Small intestine (tissue), 7 donors: ENCODE data around the gene ZNF365. TPM values are rescaled to one million over a fixed set of nuclear protein-coding genes. Genes with fewer than 3 reads are reported as not detected.
"Not testable (repeated sequence)": the region's sequence is repeated elsewhere in the genome, so short reads cannot be mapped to it uniquely, and the experiment has no call there.

Experiments used
- DNase-seq, 2 donors: peaks; one replicate each; pipeline versions ENCODE4 v3.0.0 to v3.0.0-alpha.2; 2013
- FAIRE-seq: peaks from 2 replicates; lab custom pipeline; 2012; peaks lifted over from hg19 to GRCh38; lab: Jason Lieb, UNC
- H3K27ac ChIP-seq, 3 donors: one replicate each; pipeline ENCODE4 v1.5.1; 2013; ENCODE audit warnings: low read length in 2 of 3, mild to moderate bottlenecking in 2 of 3, control low read depth in 1 of 3, inconsistent platforms in 1 of 3, low read depth in 1 of 3, moderate library complexity in 1 of 3
- H3K27me3 ChIP-seq, 3 donors: one replicate each; pipeline ENCODE4 v1.6.1; 2013; ENCODE audit warnings: low read length in 3 of 3, inconsistent platforms in 1 of 3; ENCODE audit not compliant: control insufficient read depth in 3 of 3, insufficient read depth in 3 of 3
- H3K36me3 ChIP-seq, 3 donors: one replicate each; pipeline ENCODE4 v1.6.1; 2013; ENCODE audit warnings: low read length in 3 of 3, inconsistent platforms in 1 of 3, low read depth in 1 of 3, mild to moderate bottlenecking in 1 of 3, moderate library complexity in 1 of 3; ENCODE audit not compliant: control insufficient read depth in 3 of 3, insufficient read depth in 2 of 3
- H3K4me1 ChIP-seq, 3 donors: one replicate each; pipeline ENCODE4 v1.6.1; 2013; ENCODE audit warnings: low read length in 2 of 3, inconsistent platforms in 1 of 3, low read depth in 1 of 3, mild to moderate bottlenecking in 1 of 3, moderate library complexity in 1 of 3; ENCODE audit not compliant: control insufficient read depth in 3 of 3, insufficient read depth in 2 of 3
- H3K4me3 ChIP-seq, 3 donors: one replicate each; pipeline ENCODE4 v1.5.1; 2013; ENCODE audit warnings: low read length in 3 of 3, control low read depth in 1 of 3, inconsistent platforms in 1 of 3, low read depth in 1 of 3, mild to moderate bottlenecking in 1 of 3, moderate library complexity in 1 of 3
- H3K9me3 ChIP-seq, 2 donors: one replicate each; pipeline ENCODE4 v1.6.1; 2013; ENCODE audit warnings: low read depth in 1 of 2, low read length in 1 of 2; ENCODE audit not compliant: control insufficient read depth in 2 of 2, insufficient read depth in 1 of 2
- WGBS, 3 donors: extraction: QIAGEN DNeasy Blood & Tissue Kit; methylation state at CpG; one replicate each; pipeline ENCODE4 v1.1.7; 2013; 5-methylcytosine and 5-hydroxymethylcytosine counted together
- polyA plus RNA-seq, 4 donors: library from polyadenylated mRNA; stranded (reverse) in 3 of 4; unstranded in 1 of 4; fragments of 200-250 nt in 3 of 4; fragments of 120-200 nt in 1 of 4; gene quantifications; one replicate each; pipeline versions ENCODE4 v1.2.1 to v1.2.3, GENCODE V29; 2013
- donor health status: healthy with polysubstance abuse.
- donor health status: control.
- donor health status: control.
- donor health status: Bipolar disorder and iron deficiency.
- donor health status: healthy.

The ZNF365 gene
- polyA plus RNA-seq, 4 donors, result 0.21 TPM; not detected in 2

DNA sequence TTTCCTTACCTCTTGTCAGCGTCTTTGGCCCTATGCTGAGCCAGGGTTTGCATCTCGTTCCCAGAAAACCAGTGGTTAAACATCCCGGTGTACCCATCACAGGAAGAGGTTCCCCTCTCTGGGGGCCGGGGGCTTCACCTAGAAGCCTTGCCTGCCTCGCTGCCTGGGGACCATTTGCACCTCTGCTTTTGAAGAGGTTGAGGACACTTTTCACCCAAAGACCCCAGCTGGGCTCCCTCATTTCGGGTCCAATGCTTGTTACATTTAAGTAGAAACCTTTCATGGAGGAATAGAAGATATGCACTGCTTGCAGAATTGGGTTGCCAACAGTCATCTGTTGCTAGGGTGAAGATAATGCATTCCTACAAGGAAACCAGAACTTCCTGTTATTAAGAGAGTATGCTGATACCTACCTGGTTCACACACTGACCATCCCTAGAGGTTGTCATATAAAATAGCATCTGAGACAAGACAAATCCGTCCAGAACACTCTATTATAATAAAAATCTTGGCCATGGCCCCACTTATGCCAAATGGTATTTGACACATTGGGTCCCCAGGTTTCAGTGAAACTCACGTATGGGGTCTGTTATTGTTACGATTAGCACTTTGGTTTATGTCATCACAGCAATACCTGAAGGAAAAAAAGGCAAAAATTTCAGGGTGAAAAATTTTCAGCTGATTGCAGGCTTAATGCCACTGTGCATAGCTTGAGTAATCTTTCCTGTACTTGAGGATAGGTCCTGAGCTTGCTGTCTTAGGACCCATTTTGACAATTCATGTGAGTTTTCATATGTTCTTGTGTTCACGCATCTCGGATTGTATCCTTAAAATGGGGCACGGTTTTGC lies 917 bp downstream of the ZNF365 start:
- DNase-seq (peak in 1 of 2 donors; percentile 14), FAIRE-seq (no peak)
- Histone ChIP-seq H3K9me3 (no peaks in the 10 kb centered on the region), H3K27me3 (peaks cover 0 to 27% (median 10%) of the 10 kb centered on the region in 3 donors), H3K27ac (no peak overlapping the region), H3K4me1 (no peaks in the 10 kb centered on the region), H3K36me3 (no peaks in the 10 kb centered on the region), H3K4me3 (no peak overlapping the region)
- 63 to 64% (median 63%) methylated on average over 12 of the region's 12 CpGs for WGBS, 3 donors

DNA sequence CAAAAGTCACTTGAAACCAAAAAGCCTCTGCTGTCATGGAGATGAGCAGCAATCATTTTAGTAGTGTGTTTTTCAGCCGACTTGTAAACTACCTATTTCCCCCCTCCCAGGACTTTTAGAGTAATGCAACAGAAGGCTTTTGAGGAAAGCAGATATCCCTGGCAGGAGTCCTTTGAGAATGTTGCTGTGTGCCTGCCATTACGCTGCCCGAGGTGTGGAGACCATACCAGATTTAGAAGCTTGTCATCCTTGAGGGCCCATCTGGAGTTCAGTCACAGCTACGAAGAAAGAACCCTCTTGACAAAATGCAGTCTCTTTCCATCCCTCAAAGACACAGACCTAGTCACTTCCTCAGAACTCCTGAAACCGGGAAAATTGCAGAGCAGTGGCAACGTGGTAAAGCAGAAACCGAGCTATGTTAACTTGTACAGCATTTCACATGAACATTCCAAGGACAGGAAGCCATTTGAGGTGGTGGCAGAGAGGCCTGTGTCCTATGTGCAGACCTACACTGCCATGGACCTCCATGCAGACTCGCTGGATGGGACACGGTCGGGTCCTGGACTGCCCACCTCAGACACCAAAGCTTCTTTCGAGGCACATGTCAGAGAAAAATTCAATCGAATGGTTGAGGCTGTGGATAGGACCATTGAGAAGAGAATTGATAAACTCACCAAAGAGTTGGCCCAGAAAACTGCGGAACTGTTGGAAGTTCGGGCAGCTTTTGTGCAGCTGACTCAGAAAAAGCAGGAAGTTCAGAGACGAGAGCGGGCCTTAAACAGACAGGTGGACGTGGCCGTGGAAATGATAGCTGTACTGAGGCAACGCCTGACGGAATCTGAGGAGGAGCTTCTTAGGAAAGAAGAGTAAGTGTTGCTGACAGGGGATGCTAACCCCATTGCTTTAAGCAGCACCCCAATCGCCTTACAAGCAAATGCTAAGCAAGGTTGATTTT lies 2.2 kb downstream of the ZNF365 start:
- Histone ChIP-seq H3K36me3 (no peaks in the 10 kb centered on the region), H3K27me3 (peaks cover 0 to 27% (median 10%) of the 10 kb centered on the region in 3 donors), H3K4me1 (no peaks in the 10 kb centered on the region), H3K27ac (no peak overlapping the region), H3K9me3 (no peaks in the 10 kb centered on the region), H3K4me3 (no peak overlapping the region)
- FAIRE-seq (no peak), DNase-seq (no peak)
- 83 to 85% (median 84%) methylated on average over 21 of the region's 21 CpGs for WGBS, 3 donors

DNA sequence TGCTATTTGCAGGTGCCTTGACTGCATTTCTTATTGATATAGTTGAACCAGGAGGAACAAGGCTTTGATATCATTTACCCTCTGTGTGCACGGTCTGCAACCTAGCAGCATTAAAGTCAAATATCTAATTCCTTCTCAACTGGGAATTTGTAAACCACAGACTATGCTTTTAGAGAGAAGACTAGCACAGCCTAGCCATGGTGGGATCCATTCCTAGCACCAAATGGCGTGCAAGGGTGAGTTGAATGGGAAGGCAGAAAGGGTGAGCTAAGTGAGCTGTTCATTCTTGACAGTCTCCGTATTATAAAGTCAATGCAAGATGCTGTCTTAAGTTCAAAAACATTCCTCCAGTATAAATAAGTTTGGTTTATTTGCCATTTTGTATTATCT lies 2.9 kb downstream of the ZNF365 start:
- Histone ChIP-seq H3K27ac (no peak overlapping the region), H3K9me3 (no peaks in the 10 kb centered on the region), H3K27me3 (peaks cover 0 to 27% (median 10%) of the 10 kb centered on the region in 3 donors), H3K36me3 (no peaks in the 10 kb centered on the region), H3K4me3 (no peak overlapping the region), H3K4me1 (no peaks in the 10 kb centered on the region)
- no peak for DNase-seq
- no peak for FAIRE-seq
- 64 to 75% (median 69%) methylated on average over 3 of the region's 3 CpGs for WGBS, 3 donors

DNA sequence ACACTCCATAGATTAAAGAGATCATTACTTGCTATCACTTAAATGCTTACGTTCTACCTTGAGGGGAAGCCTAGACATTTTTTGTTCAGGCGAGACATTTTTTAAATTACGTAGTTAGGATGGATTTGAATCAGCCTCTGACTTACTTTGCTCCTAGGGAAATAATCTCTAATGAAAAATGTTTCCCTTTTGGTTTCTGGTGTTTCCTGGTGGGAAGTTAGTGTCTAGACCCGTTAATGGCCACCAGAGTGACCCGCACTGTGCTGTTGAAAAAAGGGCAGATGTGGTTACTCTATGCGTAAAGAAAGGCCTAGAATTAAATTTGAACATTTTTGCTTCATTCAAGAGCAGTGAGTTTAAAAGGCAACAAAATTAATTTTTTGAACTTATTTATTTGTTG lies 3.8 kb downstream of the ZNF365 start:
- Histone ChIP-seq H3K27me3 (peaks cover 0 to 27% (median 10%) of the 10 kb centered on the region in 3 donors), H3K9me3 (no peaks in the 10 kb centered on the region), H3K27ac (no peak overlapping the region), H3K4me1 (no peaks in the 10 kb centered on the region), H3K4me3 (no peak overlapping the region), H3K36me3 (no peaks in the 10 kb centered on the region)
- WGBS, 3 donors, result 84 to 93% (median 90%) methylated on average over 6 of the region's 6 CpGs
- no peak for FAIRE-seq
- no peak for DNase-seq

DNA sequence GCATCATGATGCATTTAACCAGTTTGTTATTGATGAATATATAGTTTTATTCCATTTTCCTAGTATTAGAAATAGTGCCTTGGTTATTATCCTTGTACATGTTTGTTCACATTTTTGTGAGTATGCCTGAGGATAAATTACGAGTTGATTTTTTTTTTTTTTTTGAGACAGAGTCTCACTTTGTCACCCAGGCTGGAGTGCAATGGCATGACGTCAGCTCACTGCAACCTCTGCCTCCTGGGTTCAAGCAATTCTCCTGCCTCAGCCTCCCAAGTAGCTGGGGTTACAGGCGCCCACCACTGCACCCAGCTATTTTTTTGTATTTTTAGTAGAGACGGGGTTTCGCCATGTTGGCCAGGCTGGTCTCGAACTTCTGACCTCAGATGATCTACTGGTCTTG lies 4.7 kb downstream of the ZNF365 start:
- not testable (repeated sequence) for FAIRE-seq, DNase-seq, H3K9me3 ChIP-seq, H3K36me3 ChIP-seq, H3K4me3 ChIP-seq, H3K27ac ChIP-seq, H3K4me1 ChIP-seq
- peaks cover 0 to 22% (median 7%) of the 10 kb centered on the region in 3 donors for H3K27me3 ChIP-seq
- 94 to 95% (median 95%) methylated on average over 6 of the region's 6 CpGs for WGBS, 3 donors

DNA sequence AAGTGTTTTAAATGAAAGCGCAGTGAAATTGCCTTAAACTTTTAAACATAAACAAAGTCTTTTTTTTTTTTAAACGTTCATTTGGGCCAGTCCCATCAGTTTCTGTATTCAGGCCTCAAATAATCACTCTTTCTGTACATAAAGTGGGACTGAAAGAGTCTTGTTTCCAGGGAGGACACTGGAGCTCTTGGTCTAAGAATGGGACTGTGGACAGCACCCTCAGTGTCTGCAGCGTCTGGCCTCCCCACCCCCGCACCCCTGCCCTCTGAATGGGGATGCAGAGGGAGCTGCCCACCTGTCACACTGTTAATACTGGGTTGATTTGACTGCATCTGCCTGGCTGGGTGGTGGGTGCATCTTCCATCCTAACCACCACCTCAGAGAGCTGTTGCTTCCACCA lies 5.2 kb downstream of the ZNF365 start:
- Histone ChIP-seq H3K9me3 (no peaks in the 10 kb centered on the region), H3K27ac (no peak overlapping the region), H3K36me3 (no peaks in the 10 kb centered on the region), H3K4me3 (no peak overlapping the region), H3K27me3 (peaks cover 0 to 18% (median 5%) of the 10 kb centered on the region in 3 donors), H3K4me1 (no peaks in the 10 kb centered on the region)
- DNase-seq (no peak), FAIRE-seq (no peak)
- 82 to 87% (median 83%) methylated on average over 4 of the region's 4 CpGs for WGBS, 3 donors

DNA sequence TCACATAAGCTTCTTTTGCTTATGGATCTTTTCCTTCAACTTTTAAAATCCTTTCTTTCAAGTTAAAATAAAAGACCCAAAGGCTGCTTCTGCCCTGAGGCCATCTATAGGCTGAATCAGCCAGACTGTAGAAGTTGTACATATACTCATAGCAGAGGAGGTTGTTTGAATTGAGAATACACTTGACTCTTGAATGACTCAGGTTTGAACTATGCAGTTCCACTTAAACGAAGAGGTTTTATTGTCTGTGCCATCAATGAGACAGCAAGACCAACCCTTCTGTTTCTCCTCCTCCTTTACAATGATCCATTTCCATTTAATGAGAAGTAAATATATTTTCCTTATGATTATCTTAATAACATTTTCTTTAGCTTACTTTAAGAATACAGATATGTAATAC lies 5.8 kb downstream of the ZNF365 start:
- H3K27me3 ChIP-seq, result peaks cover 0 to 12% (median under 1%) of the 10 kb centered on the region in 3 donors

DNA sequence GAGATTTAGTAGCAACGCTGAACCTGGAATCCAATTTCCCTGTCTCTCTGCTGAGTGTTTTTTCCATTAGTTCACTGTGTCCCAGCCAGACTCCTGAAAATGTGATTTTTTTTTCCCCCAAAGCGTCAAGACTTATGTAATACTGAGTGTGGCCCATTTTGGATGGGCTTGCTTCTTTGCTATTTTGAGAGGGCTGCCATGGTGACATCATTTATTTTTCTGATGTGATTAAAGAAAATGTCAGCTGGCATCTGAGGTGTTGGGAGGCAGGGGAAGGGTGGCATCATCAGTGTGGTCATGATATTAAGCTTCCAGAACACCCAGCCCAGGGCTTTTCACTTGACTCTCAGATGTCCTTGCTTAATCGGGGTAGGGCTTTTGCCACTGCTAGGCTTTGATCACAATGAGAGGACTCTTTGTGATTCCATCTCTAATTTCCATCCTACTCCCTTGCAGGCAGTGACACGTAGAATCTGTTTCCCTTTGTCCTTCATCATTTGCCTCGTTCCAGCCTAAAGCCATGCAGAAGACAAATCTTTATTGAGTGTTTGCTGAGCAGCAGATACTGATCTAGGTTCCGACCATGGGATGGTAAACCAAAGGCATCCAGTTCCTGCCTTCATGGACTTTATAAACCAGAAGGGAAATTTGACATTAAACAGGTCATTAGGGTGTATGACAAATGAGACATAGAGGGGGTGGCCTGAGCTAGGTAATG lies 7.4 kb downstream of the ZNF365 start:
- Histone ChIP-seq H3K36me3 (no peaks in the 10 kb centered on the region), H3K27me3 (peaks cover 0 to under 1% (median 0%) of the 10 kb centered on the region in 3 donors), H3K4me1 (no peaks in the 10 kb centered on the region), H3K4me3 (no peak overlapping the region), H3K9me3 (no peaks in the 10 kb centered on the region), H3K27ac (no peak overlapping the region)
- FAIRE-seq, result no peak
- DNase-seq, result no peak
- WGBS, 3 donors, result 75 to 87% (median 85%) methylated on average over 6 of the region's 6 CpGs

More for the DNA sequence above, 5.8 kb downstream of the ZNF365 start:
- FAIRE-seq (no peak), DNase-seq (no peak)
- 3 to 25% (median 25%) methylated on average over 1 of the region's 1 CpG for WGBS, 3 donors
- H3K4me1 ChIP-seq, result no peaks in the 10 kb centered on the region
- no peak overlapping the region for H3K4me3 ChIP-seq
- no peaks in the 10 kb centered on the region for H3K36me3 ChIP-seq
- H3K9me3 ChIP-seq, result no peaks in the 10 kb centered on the region
- H3K27ac ChIP-seq, result no peak overlapping the region
